Epithelial cell of esophagus (primary cell): Measurements from ENCODE around the gene SH2B2.
"Not testable (repeated sequence)": the region's sequence is repeated elsewhere in the genome, so short reads cannot be mapped to it uniquely, and the experiment has no call there.

Experiments used
- DNase-seq: peaks from one replicate; pipeline ENCODE4 v3.0.0; 2010; ENCODE audit warnings: low read depth
- H3K4me3 ChIP-seq: 2 replicates; pipeline ENCODE4 v1.5.1; 2011; ENCODE audit warnings: mild to moderate bottlenecking, low read length, control low read depth
- TF ChIP-seq, protein P1 (sequence below): IDR thresholded peaks from 2 replicates; pipeline ENCODE4 v1.5.1; 2011; ENCODE audit warnings: low read depth, mild to moderate bottlenecking, low read length, control low read depth, inconsistent platforms; ENCODE audit not compliant: insufficient read depth; ENCODE audit errors: missing control alignments

SH2B2 gene

DNA sequence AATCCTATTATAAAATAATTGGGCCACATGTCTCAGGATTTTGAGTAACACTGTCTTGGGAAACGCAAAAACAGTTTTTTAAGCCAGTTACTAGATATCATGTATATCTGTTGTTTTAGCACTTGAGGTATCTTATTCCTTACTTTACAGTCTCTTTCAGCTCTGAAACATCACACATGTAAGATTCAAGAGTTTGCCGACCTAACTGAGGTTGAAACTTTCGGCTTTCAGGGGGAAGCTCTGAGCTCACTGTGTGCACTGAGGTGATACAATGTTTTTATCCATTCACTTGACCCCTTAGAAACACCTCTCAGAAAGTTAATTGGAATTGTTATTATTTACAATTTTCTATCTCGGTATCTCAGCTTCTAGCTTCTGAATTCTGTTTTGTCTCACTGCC lies 50.8 kb downstream of the SH2B2 start:
- not testable (repeated sequence) for DNase-seq

DNA sequence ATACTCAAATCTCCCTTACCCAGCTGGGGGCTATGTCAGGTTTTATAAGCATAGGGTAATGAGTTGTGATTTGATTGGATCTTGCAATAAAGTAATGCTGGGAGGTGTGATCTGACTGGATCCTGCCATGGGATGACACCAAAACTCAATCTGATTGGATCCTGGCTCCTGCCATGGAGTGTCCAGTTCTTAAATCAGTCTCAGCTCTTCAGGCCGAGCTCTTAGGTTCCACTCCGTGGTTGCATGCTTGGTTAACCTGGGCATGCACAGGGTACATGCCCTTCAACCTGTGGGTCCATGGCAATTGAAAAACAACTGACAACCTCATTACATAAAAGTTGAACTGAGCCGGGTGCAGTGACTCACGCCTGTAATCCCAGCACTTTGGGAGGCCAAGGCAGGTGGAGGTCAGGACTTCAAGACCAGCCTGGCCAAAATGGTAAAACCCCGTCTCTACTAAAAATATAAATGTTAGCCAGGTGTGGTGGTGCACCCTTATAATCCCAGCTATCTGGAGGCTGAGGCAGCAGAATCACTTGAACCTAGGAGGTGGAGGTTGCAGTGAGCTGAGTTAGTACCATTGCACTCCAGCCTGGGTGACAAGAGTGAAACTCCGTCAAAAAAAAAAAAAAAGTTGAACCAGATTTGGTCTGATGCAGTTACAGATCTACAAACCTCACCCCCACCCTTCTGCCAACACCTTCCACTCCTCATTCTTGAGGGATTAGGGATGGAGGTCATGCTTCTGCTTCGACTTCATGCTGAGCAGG lies 54.1 kb downstream of the SH2B2 start:
- H3K4me3 ChIP-seq, DNase-seq: not testable (repeated sequence)

More for the DNA sequence above, 50.8 kb downstream of the SH2B2 start:
- not testable (repeated sequence) for H3K4me3 ChIP-seq

DNA sequence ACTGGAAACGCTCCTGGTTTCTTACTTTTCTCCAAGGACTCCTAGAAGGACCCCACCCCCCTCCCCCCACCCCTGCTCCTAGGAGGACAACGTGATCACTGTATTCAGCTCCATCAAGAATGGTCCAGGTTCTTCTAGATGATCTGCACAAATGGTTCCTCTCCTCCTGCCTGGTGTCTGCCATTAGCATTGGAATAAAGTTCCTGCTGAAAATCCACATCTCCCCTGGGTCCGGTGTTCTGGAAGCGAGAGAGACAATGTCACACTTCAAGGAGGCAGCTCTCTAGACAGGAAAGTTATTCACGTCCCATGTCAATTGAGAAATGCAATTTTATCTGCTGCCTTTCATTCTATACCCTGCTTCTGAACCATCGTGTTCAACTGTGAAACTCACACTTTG lies 60.3 kb downstream of the SH2B2 start:
- not testable (repeated sequence) for DNase-seq

DNA sequence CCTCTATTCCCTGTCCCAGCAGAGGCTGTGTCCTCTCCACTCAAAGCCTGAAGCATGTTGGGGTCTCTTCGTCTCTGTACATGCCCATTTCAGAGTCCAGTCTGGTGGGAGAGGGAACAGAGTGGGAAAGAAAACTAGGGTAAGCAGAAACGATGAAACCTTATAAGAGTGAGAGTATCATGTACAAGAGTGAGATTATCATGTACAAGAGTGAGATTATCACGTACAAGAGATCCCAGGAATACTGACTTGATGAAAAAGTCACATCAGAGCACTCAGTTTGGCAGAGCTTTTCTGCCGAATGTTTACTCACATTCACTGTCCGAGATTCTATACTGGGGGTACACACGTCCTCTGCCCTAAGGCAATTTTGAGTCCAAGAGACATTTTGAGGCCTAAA lies 69.7 kb downstream of the SH2B2 start, which contains the start of gene SPDYE6:
Gene SPDYE6, minus strand, starts transcription at position 101 of the 400 bp plus-strand sequence. CDS start 421 bp downstream, outside the sequence.
- not testable (repeated sequence) for DNase-seq

More for the DNA sequence above, 60.3 kb downstream of the SH2B2 start:
- not testable (repeated sequence) for H3K4me3 ChIP-seq

DNA sequence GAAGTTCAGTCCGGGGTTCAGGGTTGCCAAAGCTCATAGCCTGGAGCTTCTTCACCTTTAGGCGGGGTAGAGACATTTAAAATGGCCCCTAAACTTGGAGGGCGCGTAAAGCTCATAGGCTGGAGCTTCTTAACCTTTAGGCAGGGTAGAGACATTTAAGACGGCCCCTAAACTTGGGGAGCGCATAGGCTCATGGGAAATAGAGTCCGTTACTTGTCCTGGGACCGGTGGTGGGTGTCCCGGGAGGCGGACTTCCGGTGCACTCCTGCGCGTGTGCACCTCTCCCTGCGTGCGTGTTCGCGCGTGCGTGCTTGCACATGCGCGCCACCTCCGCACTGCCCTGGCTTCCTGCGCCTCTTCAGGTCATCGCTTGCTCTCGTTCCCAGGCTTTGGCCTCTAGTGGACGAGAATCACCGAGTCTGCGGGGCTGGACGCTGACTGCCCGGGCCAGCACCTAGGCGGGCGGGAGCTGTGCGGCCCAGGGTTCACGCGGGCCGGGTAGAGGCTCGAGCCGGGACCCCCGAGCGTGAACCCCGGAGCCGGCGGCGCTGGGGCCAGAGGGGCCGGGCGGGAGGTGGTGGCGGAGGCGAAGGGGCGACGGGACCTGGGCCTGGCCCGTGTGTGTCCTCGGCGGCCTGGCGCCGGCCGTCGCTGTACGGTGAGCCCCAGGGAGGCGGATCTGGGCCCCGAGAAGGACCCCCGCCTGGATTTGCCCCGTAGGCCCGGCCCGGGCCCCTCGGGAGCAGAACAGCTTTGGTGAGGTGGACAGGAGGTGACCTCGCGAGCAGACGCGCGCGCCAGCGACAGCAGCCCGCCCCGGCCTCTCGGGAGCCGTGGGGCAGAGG lies 77.1 kb downstream of the SH2B2 start:
- peak overlapping the region; percentile 58 for H3K4me3 ChIP-seq
- TF ChIP-seq, protein P1, sequence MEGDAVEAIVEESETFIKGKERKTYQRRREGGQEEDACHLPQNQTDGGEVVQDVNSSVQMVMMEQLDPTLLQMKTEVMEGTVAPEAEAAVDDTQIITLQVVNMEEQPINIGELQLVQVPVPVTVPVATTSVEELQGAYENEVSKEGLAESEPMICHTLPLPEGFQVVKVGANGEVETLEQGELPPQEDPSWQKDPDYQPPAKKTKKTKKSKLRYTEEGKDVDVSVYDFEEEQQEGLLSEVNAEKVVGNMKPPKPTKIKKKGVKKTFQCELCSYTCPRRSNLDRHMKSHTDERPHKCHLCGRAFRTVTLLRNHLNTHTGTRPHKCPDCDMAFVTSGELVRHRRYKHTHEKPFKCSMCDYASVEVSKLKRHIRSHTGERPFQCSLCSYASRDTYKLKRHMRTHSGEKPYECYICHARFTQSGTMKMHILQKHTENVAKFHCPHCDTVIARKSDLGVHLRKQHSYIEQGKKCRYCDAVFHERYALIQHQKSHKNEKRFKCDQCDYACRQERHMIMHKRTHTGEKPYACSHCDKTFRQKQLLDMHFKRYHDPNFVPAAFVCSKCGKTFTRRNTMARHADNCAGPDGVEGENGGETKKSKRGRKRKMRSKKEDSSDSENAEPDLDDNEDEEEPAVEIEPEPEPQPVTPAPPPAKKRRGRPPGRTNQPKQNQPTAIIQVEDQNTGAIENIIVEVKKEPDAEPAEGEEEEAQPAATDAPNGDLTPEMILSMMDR, result peak; percentile 4
- DNase-seq, result peak; percentile 98

More for the DNA sequence above, 69.7 kb downstream of the SH2B2 start, which contains the start of gene SPDYE6:
- not testable (repeated sequence) for H3K4me3 ChIP-seq

DNA sequence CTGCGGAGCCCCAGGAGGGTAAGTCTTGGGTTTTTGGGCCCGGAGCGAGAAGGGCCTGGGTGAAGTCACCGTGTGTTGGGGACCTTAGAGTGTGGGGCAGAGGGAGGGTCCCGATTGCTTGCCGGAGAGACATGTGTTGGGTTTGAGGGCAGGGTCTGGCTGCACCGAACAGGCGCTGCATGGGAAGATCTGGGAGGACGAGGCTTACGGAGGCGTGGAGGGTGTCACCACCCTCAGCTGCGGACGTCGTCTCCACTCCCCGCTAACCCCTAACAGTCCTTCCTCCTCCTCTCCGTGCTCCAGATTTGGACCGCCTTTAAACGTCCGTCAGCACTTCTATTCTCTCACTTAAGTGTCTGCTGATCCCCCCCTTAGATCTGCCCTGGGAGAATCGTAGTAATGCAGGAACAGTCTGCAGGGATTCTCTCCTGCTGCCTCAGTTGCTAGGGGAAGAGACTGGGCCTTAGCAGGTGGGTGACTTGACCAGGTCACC lies 77.8 kb downstream of the SH2B2 start:
- not testable (repeated sequence) for DNase-seq
- peak overlapping the region; percentile 58 for H3K4me3 ChIP-seq

DNA sequence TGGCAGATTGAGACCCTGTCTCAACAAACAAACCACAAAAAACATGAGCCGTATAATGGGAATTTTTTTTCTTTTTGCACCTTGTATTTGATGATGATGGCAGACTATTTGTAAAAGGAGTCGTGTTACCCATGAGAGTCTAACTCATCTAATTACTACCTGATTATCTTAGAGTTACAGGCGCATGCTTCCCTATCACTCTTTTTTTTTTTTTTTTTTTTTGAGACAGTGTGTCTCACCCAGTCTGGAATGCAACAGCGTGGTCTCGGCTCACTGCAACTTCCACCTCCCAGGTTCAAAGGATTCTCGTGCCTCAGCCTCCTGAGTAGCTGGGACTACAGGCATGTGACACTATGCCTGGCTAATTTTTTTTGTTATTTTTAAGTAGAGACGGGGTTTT lies 78.7 kb downstream of the SH2B2 start:
- not testable (repeated sequence) for DNase-seq, H3K4me3 ChIP-seq

DNA sequence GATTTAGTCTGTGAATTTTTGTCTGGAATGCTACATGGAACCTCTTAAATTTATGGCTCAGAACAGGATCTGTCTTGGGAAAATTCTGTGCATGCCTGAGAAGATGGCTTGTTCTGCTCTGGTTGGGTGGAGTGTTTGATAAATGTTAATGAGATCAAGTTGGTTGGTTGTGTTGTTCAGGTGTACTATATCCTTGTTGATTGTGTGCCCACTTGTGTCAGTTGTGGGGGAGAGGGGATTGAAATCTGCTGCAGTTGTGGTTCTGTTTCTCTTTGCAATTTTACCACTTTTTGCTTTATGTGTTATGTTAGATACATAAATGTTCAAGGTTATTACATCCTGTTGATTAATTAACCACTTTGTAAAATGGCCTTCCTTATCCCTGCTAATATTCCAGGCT lies 83.4 kb downstream of the SH2B2 start:
- not testable (repeated sequence) for H3K4me3 ChIP-seq, DNase-seq
